ENCODE measurements around the gene LMBR1. TPM values are rescaled to one million over a fixed set of nuclear protein-coding genes. Genes with fewer than 3 reads are reported as not detected.

The LMBR1 gene
- total RNA-seq, 6 experiments from 2014 or later, result 33.1 to 37.8 (median 36.1) TPM

GRCh38 chr7:156731651-156732050, 161.3 kb downstream of the LMBR1 start:
- H3K27me3 Mint-ChIP-seq (ENCODE audit: insufficient read depth), result no peaks in the 10 kb centered on the region
- H3K4me1 Mint-ChIP-seq (ENCODE audit: low read depth), result peaks cover 34% of the 10 kb centered on the region
- H3K4me3 Mint-ChIP-seq, result peak overlapping the region; percentile 75
- H3K9me3 Mint-ChIP-seq, result peaks cover 17% of the 10 kb centered on the region; the same call in 1 of the 2 replicates
- H3K27ac Mint-ChIP-seq, result peak overlapping the region; percentile 74
- peak; percentile 24 for DNase-seq
- H3K36me3 Mint-ChIP-seq (ENCODE audit: low read depth), result peaks cover 19% of the 10 kb centered on the region
- TF ChIP-seq CTCF (IDR thresholded peaks at IDR 0.05), result no peak

- no peak overlapping the region for H3K4me3 Mint-ChIP-seq
- H3K4me1 Mint-ChIP-seq (ENCODE audit: low read depth), result peaks cover 22% of the 10 kb centered on the region
- no peak for DNase-seq
- H3K36me3 Mint-ChIP-seq (ENCODE audit: low read depth), result no peaks in the 10 kb centered on the region
- no peak for TF ChIP-seq CTCF (IDR thresholded peaks at IDR 0.05)
- no peaks in the 10 kb centered on the region for H3K9me3 Mint-ChIP-seq
- no peaks in the 10 kb centered on the region for H3K27me3 Mint-ChIP-seq (ENCODE audit: insufficient read depth)
- H3K27ac Mint-ChIP-seq, result no peak overlapping the region
These were observed 167.0 kb downstream of the LMBR1 start for GRCh38 chr7:156725936-156726335.

GRCh38 chr7:156725073-156725472, 167.9 kb downstream of the LMBR1 start:
- peaks cover 15% of the 10 kb centered on the region; the same call in 1 of the 2 replicates for H3K4me1 Mint-ChIP-seq (ENCODE audit: low read depth)
- no peak overlapping the region for H3K4me3 Mint-ChIP-seq
- TF ChIP-seq CTCF (IDR thresholded peaks at IDR 0.05), result no peak
- no peak overlapping the region for H3K27ac Mint-ChIP-seq
- no peaks in the 10 kb centered on the region for H3K27me3 Mint-ChIP-seq (ENCODE audit: insufficient read depth)
- DNase-seq, result no peak
- H3K9me3 Mint-ChIP-seq, result no peaks in the 10 kb centered on the region
- H3K36me3 Mint-ChIP-seq (ENCODE audit: low read depth), result no peaks in the 10 kb centered on the region

- no peak overlapping the region for H3K27ac Mint-ChIP-seq
These were observed 170.7 kb downstream of the LMBR1 start for GRCh38 chr7:156722043-156722826.

GRCh38 chr7:156703773-156704482, 189.1 kb downstream of the LMBR1 start:
- DNase-seq, result no peak
- Mint-ChIP-seq H3K4me3 (no peak overlapping the region), H3K4me1 (ENCODE audit: low read depth) (no peaks in the 10 kb centered on the region), H3K27ac (no peak overlapping the region), H3K36me3 (ENCODE audit: low read depth) (peaks cover 20% of the 10 kb centered on the region), H3K27me3 (ENCODE audit: insufficient read depth) (peaks cover 1% of the 10 kb centered on the region; the same call in 1 of the 2 replicates), H3K9me3 (peaks cover 12% of the 10 kb centered on the region)
- no peak for TF ChIP-seq CTCF (IDR thresholded peaks at IDR 0.05)

More at GRCh38 chr7:156722043-156722826, 170.7 kb downstream of the LMBR1 start:
- Mint-ChIP-seq H3K36me3 (ENCODE audit: low read depth) (no peaks in the 10 kb centered on the region), H3K4me3 (no peak overlapping the region), H3K9me3 (no peaks in the 10 kb centered on the region), H3K27me3 (ENCODE audit: insufficient read depth) (no peaks in the 10 kb centered on the region), H3K4me1 (ENCODE audit: low read depth) (peaks cover 11% of the 10 kb centered on the region; the same call in 1 of the 2 replicates)
- no peak for DNase-seq
- TF ChIP-seq CTCF (IDR thresholded peaks at IDR 0.05), result no peak
